HEK293T (cell line): Measurements from ENCODE around the gene RANBP3.

Source experiments
- CTBP1 ChIP-seq: fragments of 450-650 bp; IDR thresholded peaks from 2 replicates; pipeline ENCODE4 v1.6.1; 2016; ENCODE audit warnings: borderline replicate concordance
- SP1 ChIP-seq: fragments of 450-650 bp; IDR thresholded peaks from 2 replicates; pipeline ENCODE4 v1.6.1; 2017

DNA sequence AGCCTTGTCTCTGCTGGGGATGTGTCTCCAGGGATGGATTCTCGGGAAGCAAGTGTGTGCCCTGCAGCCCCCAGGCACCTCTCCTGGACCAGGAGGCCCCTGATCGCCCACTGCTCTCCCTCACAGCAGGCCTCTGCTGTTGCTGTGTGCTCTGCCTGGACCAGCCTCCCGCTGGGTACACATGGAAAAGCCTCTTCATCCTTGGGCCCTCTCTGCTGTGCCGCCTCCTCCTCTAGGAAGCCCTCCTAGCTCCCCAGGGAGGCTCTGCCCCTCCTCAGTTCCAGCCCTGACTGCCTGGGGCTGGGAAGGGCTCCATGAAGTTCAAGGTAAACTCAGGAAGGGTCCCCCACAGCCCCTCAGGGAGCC lies 86.4 kb downstream of the RANBP3 start:
- TF ChIP-seq SP1: no peak
- no peak for TF ChIP-seq CTBP1
